GM19395 (cell line): ENCODE measurements around the gene KIF13A.
"Not testable (repeated sequence)": the region's sequence is repeated elsewhere in the genome, so short reads cannot be mapped to it uniquely, and the experiment has no call there.

ENCODE experiments used
- ATAC-seq: cut with Tn5 transposase; IDR thresholded peaks from one replicate; pipeline ENCODE4 v1.9.1; 2021; ENCODE audit warnings: mild to moderate bottlenecking, moderate library complexity; ENCODE audit not compliant: unreplicated experiment

The KIF13A gene

GRCh38 chr6:17999425-17999824 lies 12.0 kb upstream of the KIF13A start:
- no peak for ATAC-seq

- ATAC-seq: no peak
Measured at GRCh38 chr6:17998442-17998841, 11.0 kb upstream of the KIF13A start.

DNA sequence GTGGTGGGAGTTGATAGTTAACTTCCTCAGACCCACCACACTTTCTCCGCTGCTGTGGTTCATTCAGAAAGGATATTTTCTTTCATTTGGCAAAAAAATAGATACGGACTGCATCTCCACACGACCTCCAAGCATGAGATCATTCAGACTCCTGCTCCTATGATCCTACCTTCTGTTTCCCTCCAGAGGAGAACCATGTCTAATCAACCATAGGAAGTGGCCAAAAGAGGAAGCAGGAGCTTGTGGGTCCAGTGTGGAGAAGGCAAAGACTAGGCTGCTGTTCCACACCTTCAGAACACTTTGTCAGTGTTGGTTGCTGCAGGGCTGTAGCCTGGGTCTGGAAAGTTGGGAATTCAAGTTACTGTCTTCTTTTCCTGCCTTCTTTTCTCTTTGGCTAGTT lies 10.6 kb upstream of the KIF13A start:
- ATAC-seq: no peak

- ATAC-seq: no peak
Measured at GRCh38 chr6:17995414-17995813, 8.0 kb upstream of the KIF13A start.

DNA sequence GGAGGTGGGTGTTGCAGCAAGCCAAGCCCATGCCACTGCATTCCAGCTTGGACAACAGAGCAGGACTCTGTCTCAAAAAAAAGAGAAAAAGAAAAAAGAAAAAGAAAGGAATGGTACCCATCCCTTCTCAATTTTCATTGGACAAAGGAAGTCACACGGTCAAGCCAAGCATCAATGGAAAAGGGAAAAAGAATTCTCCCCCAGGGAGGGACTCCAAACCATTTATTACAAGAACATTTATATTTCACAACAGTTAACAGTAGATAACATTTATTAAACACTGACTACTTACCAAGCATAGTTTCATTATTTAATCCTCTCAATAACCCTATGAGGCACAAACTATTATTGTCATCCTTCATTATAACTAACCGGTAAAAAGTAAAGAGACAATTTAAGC lies 6.6 kb upstream of the KIF13A start:
- no peak for ATAC-seq

DNA sequence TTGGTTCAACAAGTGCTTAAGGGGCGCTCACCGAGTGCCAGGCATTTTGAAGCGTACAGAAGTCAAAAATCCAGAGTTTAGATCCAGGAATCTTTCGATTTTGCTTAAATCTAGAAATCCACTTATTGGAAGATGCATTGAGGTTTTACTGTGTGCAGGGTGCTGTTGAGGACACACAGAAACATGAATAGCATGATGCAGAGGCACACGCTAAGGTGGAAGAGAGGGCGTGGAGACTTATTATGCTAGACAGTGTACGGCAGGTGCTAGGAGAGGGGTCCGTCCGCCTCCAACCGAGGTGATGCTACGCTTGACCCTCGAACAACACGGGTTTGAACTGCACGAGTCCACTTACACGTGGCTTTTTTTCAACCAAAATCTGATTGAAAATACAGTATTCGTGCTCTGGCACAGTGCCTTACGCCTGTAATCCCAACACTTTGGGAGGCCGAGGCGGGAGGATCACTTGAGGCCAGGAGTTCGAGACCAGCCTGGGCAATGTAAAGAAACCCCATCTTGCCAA lies 1.0 kb upstream of the KIF13A start:
- no peak for ATAC-seq

- peak; percentile 85 for ATAC-seq
Measured at GRCh38 chr6:17987697-17988421, 424 bp upstream of the KIF13A start.

DNA sequence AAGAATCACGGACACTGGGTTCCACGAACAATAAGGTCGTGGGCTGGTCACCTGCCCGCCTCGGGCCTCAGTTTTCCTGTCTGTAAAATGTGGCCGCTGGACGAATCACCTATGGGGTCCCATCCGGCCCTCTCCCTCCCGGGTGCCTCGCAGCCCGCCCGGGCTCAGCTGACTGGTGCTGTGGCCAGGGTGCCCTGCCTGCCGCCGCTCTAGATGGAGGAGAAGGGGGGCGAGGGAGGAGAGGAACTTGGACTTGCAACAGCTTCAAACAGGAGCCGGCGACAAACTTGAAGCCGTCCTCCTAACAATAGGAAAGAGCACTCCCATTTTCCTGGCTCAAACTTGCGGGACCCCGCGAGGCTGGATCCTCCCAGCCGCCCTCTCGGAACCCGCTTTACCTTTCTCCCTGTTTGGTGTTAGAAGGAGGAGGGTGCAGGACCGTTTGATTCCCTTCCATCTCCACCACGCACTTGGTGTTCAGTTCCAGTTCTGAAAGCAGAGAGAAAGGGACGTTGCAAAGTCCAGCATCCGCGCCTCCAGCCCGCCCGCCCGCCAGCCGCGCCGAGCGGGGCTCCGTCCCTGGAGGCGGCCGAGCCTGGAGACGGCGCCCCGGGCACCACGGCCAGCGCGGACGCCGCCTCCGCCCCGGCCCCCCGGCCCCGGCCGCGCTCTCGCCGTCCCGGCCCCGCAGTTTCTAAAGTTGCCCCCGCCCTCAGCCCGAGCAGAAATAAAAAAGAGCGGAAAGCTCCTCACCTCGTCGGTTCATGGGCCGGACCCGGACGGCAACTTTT lies 584 bp downstream of the KIF13A start:
- peak; percentile 22 for ATAC-seq

DNA sequence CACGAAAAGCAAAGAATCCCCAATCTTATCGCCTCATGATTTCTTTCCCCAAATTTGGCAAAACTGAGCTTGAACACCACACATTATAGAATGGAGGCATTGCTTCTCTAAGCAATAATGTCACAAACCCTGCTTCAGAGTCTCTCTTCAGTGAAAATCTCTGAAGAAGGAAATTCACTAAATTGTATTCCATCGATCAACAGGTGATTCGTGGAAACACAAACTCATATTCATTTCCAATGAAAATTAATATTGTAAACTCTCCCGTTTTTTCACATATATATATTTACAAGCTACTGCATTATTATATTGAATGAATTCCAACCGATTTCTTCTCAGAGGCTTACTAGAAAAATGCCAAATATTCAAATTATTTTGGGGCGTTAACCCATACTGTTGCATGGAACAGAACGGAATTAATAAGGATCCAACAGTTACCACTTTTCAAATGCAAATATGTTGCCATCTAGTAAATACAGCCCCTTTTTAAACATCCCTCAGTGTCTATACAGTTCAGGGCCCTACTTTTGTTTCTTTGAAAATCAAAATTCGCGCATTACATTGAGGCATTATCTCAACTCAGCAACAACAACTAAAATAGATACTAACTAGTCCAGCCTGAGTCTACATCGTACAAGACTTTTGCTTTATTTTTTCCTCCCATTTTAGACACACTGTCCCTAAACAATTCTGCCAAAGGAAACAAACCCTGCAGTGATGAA lies 1.3 kb downstream of the KIF13A start:
- ATAC-seq: no peak

DNA sequence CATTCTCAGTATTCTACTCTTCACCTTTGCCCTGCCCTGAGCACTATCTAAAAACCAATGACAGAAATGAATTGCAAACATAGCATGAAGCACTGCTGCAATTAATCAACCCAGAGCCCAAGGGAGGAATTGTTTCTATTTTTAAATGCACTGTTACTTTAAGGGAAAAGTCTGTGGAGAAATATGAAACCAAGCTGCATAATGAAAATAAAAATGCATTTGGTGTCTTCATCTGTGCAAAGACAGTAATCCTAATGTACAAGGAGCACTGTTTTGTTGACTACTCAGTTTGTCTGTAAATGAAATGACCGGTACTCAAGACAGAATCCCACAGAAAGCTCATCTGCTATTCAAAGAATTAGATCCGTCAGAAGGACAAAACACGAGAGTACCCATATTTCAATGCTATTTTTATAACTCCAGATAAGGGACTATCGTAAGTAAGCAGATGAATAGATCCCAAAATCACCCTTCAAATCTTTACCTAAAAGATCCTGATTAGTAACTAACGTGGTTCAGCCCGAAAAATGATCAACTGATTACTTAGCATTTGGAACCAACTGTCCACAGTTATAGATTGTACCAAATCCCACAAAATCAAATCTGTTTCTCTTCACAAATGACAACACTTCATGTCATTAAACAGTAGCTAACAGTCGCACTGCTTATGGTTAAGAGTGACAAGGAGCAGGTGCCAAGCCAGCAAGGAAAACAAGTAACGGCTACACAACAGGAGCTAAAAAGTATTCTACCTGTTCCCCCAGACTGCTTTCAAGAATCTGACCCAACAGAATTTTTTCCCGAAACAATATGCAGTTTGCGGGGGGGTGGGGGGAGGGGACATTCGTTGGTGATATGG lies 2.4 kb downstream of the KIF13A start:
- ATAC-seq: no peak

DNA sequence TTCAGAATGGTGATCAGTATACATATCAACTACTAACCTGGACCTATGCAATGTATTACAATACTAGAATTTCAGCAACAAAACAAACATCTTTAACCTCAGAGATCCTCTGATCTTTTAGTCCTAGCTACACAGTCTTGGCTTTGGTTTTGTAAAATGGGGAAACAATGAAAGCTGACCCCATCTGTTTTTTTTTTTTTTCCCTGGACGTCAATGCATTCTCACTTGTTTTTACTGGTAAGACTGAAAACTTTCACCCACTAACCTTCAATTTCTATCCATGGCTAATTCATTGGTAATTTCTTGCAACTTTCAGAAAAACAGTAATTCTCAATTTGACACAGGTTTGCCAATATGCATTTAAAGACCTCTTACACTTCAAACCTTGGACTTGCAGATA lies 3.0 kb downstream of the KIF13A start:
- no peak for ATAC-seq

GRCh38 chr6:17983730-17984129 lies 3.7 kb downstream of the KIF13A start:
- ATAC-seq: no peak

DNA sequence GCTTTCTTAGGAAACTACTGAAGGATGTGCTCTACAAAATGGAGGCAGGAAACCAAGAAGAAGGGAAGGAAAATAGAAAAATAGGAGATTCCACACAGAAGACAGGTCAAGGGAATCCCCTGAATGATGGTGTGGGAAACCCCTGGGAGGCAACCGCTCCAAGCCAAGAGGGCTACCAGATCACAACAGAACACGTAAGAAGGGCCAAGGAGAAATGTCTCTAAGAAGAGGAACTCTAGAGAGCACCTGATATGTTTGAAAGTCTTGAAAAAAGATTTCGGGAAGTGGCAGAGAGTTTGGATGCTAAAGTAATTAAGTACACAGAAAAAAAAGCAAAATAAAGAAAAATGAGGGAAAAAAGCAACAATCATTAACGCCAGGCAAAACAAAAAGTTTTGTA lies 7.1 kb downstream of the KIF13A start:
- no peak for ATAC-seq

GRCh38 chr6:17979479-17979878 lies 8.0 kb downstream of the KIF13A start:
- ATAC-seq: no peak

- ATAC-seq: not testable (repeated sequence)
Measured at GRCh38 chr6:17976258-17976657, 11.2 kb downstream of the KIF13A start.

- ATAC-seq: no peak
Measured at GRCh38 chr6:17974570-17975368, 12.7 kb downstream of the KIF13A start.

GRCh38 chr6:17972978-17973622 lies 14.3 kb downstream of the KIF13A start:
- no peak for ATAC-seq

DNA sequence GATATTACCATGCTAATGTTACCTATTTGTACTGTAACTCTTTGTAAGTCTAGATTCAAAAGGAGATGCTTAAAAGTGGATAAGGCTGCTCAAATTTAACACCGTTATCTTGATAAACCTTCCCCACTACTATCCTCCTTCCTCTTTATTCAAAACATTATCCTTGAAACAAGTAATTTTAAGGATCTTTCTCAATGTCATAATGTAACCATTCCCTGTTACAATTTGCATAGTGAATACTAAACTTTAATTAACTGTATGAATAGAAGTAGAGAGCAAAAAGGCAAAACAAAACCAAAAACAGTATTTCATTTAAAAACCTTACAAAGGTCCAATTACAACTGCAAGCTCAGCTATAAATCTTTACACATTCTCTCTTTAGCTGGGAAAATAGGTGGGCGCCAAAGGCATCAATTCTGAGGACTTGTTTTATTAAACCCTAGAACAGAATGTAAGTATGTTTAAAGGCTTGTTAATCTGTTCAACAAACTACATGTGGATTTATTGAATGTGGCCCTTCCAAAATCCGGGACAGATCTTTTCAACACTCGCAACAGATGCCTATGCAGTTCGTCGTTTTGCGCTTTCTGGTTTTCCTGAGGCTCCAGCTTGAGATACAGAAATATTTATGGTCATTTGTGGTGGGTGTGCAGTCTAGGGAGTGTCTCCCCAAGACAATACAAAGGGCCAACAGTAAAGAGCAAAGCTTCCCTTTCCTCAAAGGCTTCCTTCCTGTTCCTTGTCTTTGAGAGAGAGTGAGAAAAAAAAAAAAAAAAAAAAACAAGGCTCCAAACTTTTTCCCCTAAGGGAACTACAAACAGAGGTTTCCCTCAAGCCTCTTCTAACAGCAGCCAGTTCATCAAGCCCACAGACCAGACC lies 15.1 kb downstream of the KIF13A start:
- ATAC-seq: no peak
